ENCODE data around the gene LSM7. TPM values are rescaled to one million over a fixed set of nuclear protein-coding genes. Genes with fewer than 3 reads are reported as not detected.
A peak's percentile ranks its signal among the peaks of the same experiment; 100 is the strongest.

Gene LSM7
- total and polyA plus RNA-seq, 2 of the 13 experiments (the other 11 are each of a cell fraction or from before 2014, with no cell fraction given): 140 to 205 TPM

- POLR2A ChIA-PET: interaction anchor here (0.9 kb wide), 1 partner anchor 53 kb away, joined by 5 read pairs; no protein-coding TSS in a partner anchor
- 0 out of 2 replicates have a peak, but pooled peaks have one; percentile 43 for TF ChIP-seq ZNF160 (CRISPR knock-in tag; IDR thresholded peaks at IDR 0.05)
- TF ChIP-seq MAX (IDR thresholded peaks at IDR 0.05): peak; percentile 84
- peak; percentile 92 for TF ChIP-seq PAXIP1 (CRISPR knock-in tag; conservative IDR thresholded peaks at IDR 0.05)
- TF ChIP-seq DZIP1 (CRISPR knock-in tag; IDR thresholded peaks at IDR 0.05): 0 out of 2 replicates have a peak, but pooled peaks have one; percentile 19
- TF ChIP-seq ARID4A (CRISPR knock-in tag; IDR thresholded peaks at IDR 0.05; ENCODE audit: borderline replicate concordance): peak; percentile 53; the same call in 1 of the 2 replicates
- TF ChIP-seq ZNF343 (CRISPR knock-in tag; IDR thresholded peaks at IDR 0.05): 0 out of 2 replicates have a peak, but pooled peaks have one; percentile 27
- TF ChIP-seq RARA (CRISPR knock-in tag; IDR thresholded peaks at IDR 0.05): peak; percentile 87
- peak; percentile 85 for TF ChIP-seq ZNF605 (CRISPR knock-in tag; IDR thresholded peaks at IDR 0.05)
- TF ChIP-seq HNF1B (CRISPR knock-in tag; IDR thresholded peaks at IDR 0.05): 0 out of 2 replicates have a peak, but pooled peaks have one; percentile 72
These were observed 40.0 kb downstream of the LSM7 start for GRCh38 chr19:2288338-2288817.

More at GRCh38 chr19:2288338-2288817, 40.0 kb downstream of the LSM7 start:
- H3K79me2 ChIP-seq (ENCODE audit: insufficient read depth, low read length): no peaks in the 10 kb centered on the region
- 0% methylated on average over 2 of the region's 17 CpGs for WGBS (ENCODE audit: low lambda C conversion rate)
- no TSS peak for BruUV-seq (replicated peaks)
- intact Hi-C loops (cut with micrococcal nuclease; ENCODE audit: unreplicated experiment) (no loop called here), in situ Hi-C loops (cut with HindIII; ENCODE audit: extremely low pct_ligation_motif_present, low pct_unique_long_range_greater_than_20kb) (no loop called here)
- H3K9ac ChIP-seq (ENCODE audit: insufficient read depth, low read depth, low read length): 0 out of 2 replicates have a peak overlapping the region, but pooled peaks have one; percentile 18
- H2AFZ ChIP-seq (ENCODE audit: low read length): no peak overlapping the region
- peak overlapping the region in 1 of 3 experiments; percentile 53; a peak in 2 of 6 replicates for H3K4me3 ChIP-seq (replicated peaks in 1 of 3; ENCODE audit: insufficient read depth in 1 of 3, low read depth in 2 of 3, low read length in 3 of 3)
- H3K27me3 ChIP-seq (ENCODE audit: control insufficient read depth in 1 of 2, insufficient read depth in 2 of 2, low read length in 2 of 2): peaks cover 25 to 76% of the 10 kb centered on the region in 2 experiments
- no peak overlapping the region for H3K27ac ChIP-seq (ENCODE audit: extremely low read length, insufficient read depth, low read length)
- no peaks in the 10 kb centered on the region; the same call in 1 of the 2 replicates for H4K20me1 ChIP-seq (ENCODE audit: insufficient read depth, low read length)
- H3K4me1 ChIP-seq (ENCODE audit: insufficient read depth, low read length): peaks cover 46% of the 10 kb centered on the region
- ATAC-seq (peak; percentile 45), FAIRE-seq (no peak), DNase-seq (ENCODE audit: low spot score) (no peak)
- H3K4me2 ChIP-seq (ENCODE audit: low read depth, low read length): peak overlapping the region; percentile 68
- H3K9me3 ChIP-seq (ENCODE audit: low read length): no peaks in the 10 kb centered on the region
- no peaks in the 10 kb centered on the region for H3K36me3 ChIP-seq (replicated peaks in 1 of 2; ENCODE audit: control insufficient read depth in 1 of 2, insufficient read depth in 2 of 2, low read length in 2 of 2)
- CTCF ChIA-PET (ENCODE audit: low intra/inter-chr PET ratio, low total read pairs): no interaction called here

Data from HepG2 (cell line).